HCT116 (cell line): ENCODE data around the gene ZNF264.

Experiments
- CEBPB ChIP-seq: IDR thresholded peaks from 2 replicates; pipeline ENCODE4 v1.6.1; 2012; ENCODE audit warnings: low read depth
- CTCF ChIP-seq, 3 experiments: fragments of 200-600 bp in 1 of 3; sonication (generic) in 1 of 3; IDR thresholded peaks in 2 of 3; conservative IDR thresholded peaks in 1 of 3; 2 replicates each; pipeline ENCODE4 v1.5.1; 2012 to 2017; ENCODE audit warnings: low read depth in 2 of 3, low read length in 2 of 3, antibody characterized with exemption in 1 of 3, borderline replicate concordance in 1 of 3, control low read depth in 1 of 3, mild to moderate bottlenecking in 1 of 3, mixed read lengths in 1 of 3, mixed run types in 1 of 3, moderate library complexity in 1 of 3; ENCODE audit not compliant: insufficient read depth in 1 of 3
- EGR1 ChIP-seq: IDR thresholded peaks from 2 replicates; pipeline ENCODE4 v1.6.1; 2012; ENCODE audit warnings: low read depth
- EZH2 ChIP-seq: fragments of 200-600 bp; sonication (generic); IDR thresholded peaks from 2 replicates; pipeline ENCODE4 v1.6.1; 2017; ENCODE audit warnings: antibody characterized with exemption, mixed run types
- EZH2phosphoT487 ChIP-seq: fragments of 200-600 bp; IDR thresholded peaks from 2 replicates; pipeline ENCODE4 v1.6.1; 2018; ENCODE audit warnings: antibody characterized with exemption, borderline replicate concordance
- POLR2A ChIP-seq: IDR thresholded peaks from 2 replicates; pipeline ENCODE4 v1.7.0; 2011; ENCODE audit warnings: borderline replicate concordance; ENCODE audit not compliant: insufficient read depth, insufficient read length; ENCODE audit errors: extremely low read depth
- POLR2AphosphoS5 ChIP-seq: IDR thresholded peaks from 2 replicates; pipeline ENCODE4 v1.6.1; 2011; ENCODE audit warnings: mild to moderate bottlenecking, low read depth, low read length, moderate library complexity
- SP1 ChIP-seq: IDR thresholded peaks from 2 replicates; pipeline ENCODE4 v1.6.1; 2012; ENCODE audit warnings: low read depth

- TF ChIP-seq EZH2phosphoT487 (no peak), POLR2AphosphoS5 (no peak), EZH2 (no peak), CTCF (IDR thresholded peaks at IDR 0.05 in 2 of 3, conservative IDR thresholded peaks at IDR 0.05 in 1 of 3; ENCODE audit: borderline replicate concordance in 1 of 3, insufficient read depth in 1 of 3, low read depth in 2 of 3, low read length in 2 of 3) (no peak), POLR2A (no peak), CEBPB (no peak), EGR1 (no peak), SP1 (no peak)
Measured at GRCh38 chr19:57227502-57227901, 36.2 kb downstream of the ZNF264 start.
